Measurements from ENCODE around the gene PLIN4. TPM values are rescaled to one million over a fixed set of nuclear protein-coding genes. Genes with fewer than 3 reads are reported as not detected.

Gene PLIN4
- total and polyA plus RNA-seq, 12 donors, result 0.09 to 25.4 (median 2.5) TPM

GRCh38 chr19:4487572-4487971 lies 30.7 kb downstream of the PLIN4 start:
- 86 to 91% (median 88%) methylated on average over 9 to 11 of the region's 11 CpGs for WGBS, 4 donors
- peaks cover 0 to 32% of the 10 kb centered on the region in 2 donors for H3K36me3 ChIP-seq (replicated peaks in 1 of 2)
- no peak overlapping the region for H3K4me3 ChIP-seq
- H3K9me3 ChIP-seq (replicated peaks in 1 of 3), result no peaks in the 10 kb centered on the region
- no peak for TF ChIP-seq CTCF (IDR thresholded peaks at IDR 0.05)
- no peak for TF ChIP-seq POLR2A (IDR thresholded peaks at IDR 0.05)
- DNase-seq, result no peak
- no peak overlapping the region for H3K27ac ChIP-seq
- H3K4me1 ChIP-seq (replicated peaks in 1 of 2), result no peaks in the 10 kb centered on the region
- no peaks in the 10 kb centered on the region for H3K27me3 ChIP-seq
- intact Hi-C loops (cut with DNase I), result no loop called here

- WGBS, 4 donors, result 90 to 96% (median 92%) methylated on average over 19 of the region's 19 CpGs
- Histone ChIP-seq H3K4me3 (no peak overlapping the region), H3K36me3 (replicated peaks in 1 of 2) (peaks cover 0 to 10% of the 10 kb centered on the region in 2 donors), H3K27ac (no peak overlapping the region), H3K27me3 (no peaks in the 10 kb centered on the region), H3K9me3 (replicated peaks in 1 of 3) (no peaks in the 10 kb centered on the region), H3K4me1 (replicated peaks in 1 of 2) (no peaks in the 10 kb centered on the region)
- TF ChIP-seq POLR2A (IDR thresholded peaks at IDR 0.05) (no peak), CTCF (IDR thresholded peaks at IDR 0.05) (no peak)
- intact Hi-C loops (cut with DNase I), result no loop called here
- DNase-seq, result no peak
These were observed 34.9 kb downstream of the PLIN4 start for GRCh38 chr19:4483385-4483784.

DNA sequence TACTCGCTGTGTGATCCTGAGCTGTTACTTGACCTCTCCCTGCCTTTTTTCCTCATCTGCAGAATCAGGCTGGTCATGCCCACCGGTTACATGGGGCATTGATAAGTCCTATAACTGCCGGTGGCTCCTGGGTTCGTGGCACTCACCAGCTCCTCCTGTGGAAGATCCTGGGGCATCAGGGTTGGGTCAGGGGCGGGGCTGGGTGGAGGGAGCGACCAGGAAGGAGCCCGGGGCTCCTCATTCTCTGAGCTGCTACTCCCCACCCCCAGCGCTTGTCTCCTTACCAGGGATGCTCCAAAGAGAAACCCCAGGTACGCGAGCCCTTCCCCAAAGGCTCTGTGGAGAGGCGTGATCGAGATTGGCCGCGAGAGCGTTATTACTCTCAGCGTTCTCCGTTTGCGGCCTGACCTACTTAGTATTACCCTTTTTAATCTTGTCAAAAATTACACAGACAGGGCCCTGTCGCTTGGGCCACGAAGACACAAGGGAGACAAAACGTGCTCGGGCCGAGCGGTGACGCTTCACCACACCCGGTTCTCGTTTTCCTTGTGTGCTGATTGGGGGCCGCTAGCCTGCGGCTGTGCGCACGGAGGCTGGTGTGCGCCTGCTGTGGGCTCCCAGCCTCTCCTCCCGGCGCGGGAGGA lies 35.4 kb downstream of the PLIN4 start:
- no peak overlapping the region for H3K4me3 ChIP-seq
- whole genome bisulfite sequencing, 4 donors, result 92 to 96% (median 94%) methylated on average over 33 to 35 of the region's 35 CpGs
- no peak for TF ChIP-seq POLR2A (IDR thresholded peaks at IDR 0.05)
- TF ChIP-seq CTCF (IDR thresholded peaks at IDR 0.05), result no peak
- H3K9me3 ChIP-seq (replicated peaks in 1 of 3), result no peaks in the 10 kb centered on the region
- intact Hi-C loops (cut with DNase I), result no loop called here
- H3K27ac ChIP-seq, result no peak overlapping the region
- peaks cover 0 to 13% of the 10 kb centered on the region in 2 donors for H3K36me3 ChIP-seq (replicated peaks in 1 of 2)
- DNase-seq, result no peak
- H3K4me1 ChIP-seq (replicated peaks in 1 of 2), result no peaks in the 10 kb centered on the region
- no peaks in the 10 kb centered on the region for H3K27me3 ChIP-seq

GRCh38 chr19:4477034-4477801 lies 41.1 kb downstream of the PLIN4 start:
- no peak for TF ChIP-seq POLR2A (IDR thresholded peaks at IDR 0.05)
- TF ChIP-seq CTCF (IDR thresholded peaks at IDR 0.05), result no peak
- DNase-seq, result no peak
- Histone ChIP-seq H3K36me3 (replicated peaks in 1 of 2) (peaks cover 0 to 33% of the 10 kb centered on the region in 2 donors), H3K27ac (no peak overlapping the region), H3K27me3 (no peaks in the 10 kb centered on the region), H3K4me3 (no peak overlapping the region), H3K9me3 (replicated peaks in 1 of 3) (no peaks in the 10 kb centered on the region), H3K4me1 (replicated peaks in 1 of 2) (peaks cover 13 to 17% of the 10 kb centered on the region in 2 donors)
- intact Hi-C loops (cut with DNase I), result no loop called here
- WGBS, 4 donors, result 83 to 88% (median 84%) methylated on average over 14 to 16 of the region's 16 CpGs
